ENCODE measurements around the gene TUBB4A.

TUBB4A gene

GRCh38 chr19:6491802-6492592 is 10.1 kb downstream of the TUBB4A start:
- DNase-seq = no peak

- no peak for DNase-seq
Observed at GRCh38 chr19:6490134-6490533, 12.0 kb downstream of the TUBB4A start.

- DNase-seq = no peak
Observed at GRCh38 chr19:6489278-6490061, 12.6 kb downstream of the TUBB4A start.

- no peak for DNase-seq
Observed at GRCh38 chr19:6484831-6485230, 17.3 kb downstream of the TUBB4A start.

GRCh38 chr19:6484230-6484629 is 17.9 kb downstream of the TUBB4A start:
- no peak for DNase-seq

- DNase-seq = no peak
Observed at GRCh38 chr19:6483235-6483634, 18.9 kb downstream of the TUBB4A start.

- no peak for DNase-seq
Observed at GRCh38 chr19:6482343-6482686, 19.8 kb downstream of the TUBB4A start.

- DNase-seq = no peak
Observed at GRCh38 chr19:6481541-6482342, 20.4 kb downstream of the TUBB4A start, which contains the start of gene DENND1C. Gene DENND1C (minus strand): TSS chr19:6481787. CDS start chr19:6481695, 92 bp downstream.

GRCh38 chr19:6480848-6481415 is 21.2 kb downstream of the TUBB4A start:
- no peak for DNase-seq

- DNase-seq = no peak
Observed at GRCh38 chr19:6479836-6480398, 22.2 kb downstream of the TUBB4A start.

- no peak for DNase-seq
Observed at GRCh38 chr19:6478815-6479214, 23.3 kb downstream of the TUBB4A start.

- no peak for DNase-seq
Observed at GRCh38 chr19:6476896-6477431, 25.1 kb downstream of the TUBB4A start.

- DNase-seq = no peak
Observed at GRCh38 chr19:6476155-6476895, 25.8 kb downstream of the TUBB4A start.

GRCh38 chr19:6475321-6476108 is 26.6 kb downstream of the TUBB4A start:
- no peak for DNase-seq

GRCh38 chr19:6473647-6474046 is 28.5 kb downstream of the TUBB4A start:
- no peak for DNase-seq

- DNase-seq = no peak
Observed at GRCh38 chr19:6472713-6473112, 29.4 kb downstream of the TUBB4A start.

- DNase-seq = no peak
Observed at GRCh38 chr19:6471076-6471475, 31.0 kb downstream of the TUBB4A start.

GRCh38 chr19:6470173-6470572 is 31.9 kb downstream of the TUBB4A start:
- DNase-seq = no peak

- no peak for DNase-seq
Observed at GRCh38 chr19:6467384-6467783, 34.7 kb downstream of the TUBB4A start.

GRCh38 chr19:6466526-6467248 is 35.4 kb downstream of the TUBB4A start:
- DNase-seq = no peak
